GDM1 (cell line): Measurements from ENCODE around the gene CLIC3.
A peak's percentile ranks its signal among the peaks of the same experiment; 100 is the strongest.

Source experiments
- DNase-seq: peaks from one replicate; lab custom pipeline; 2025; lab: John Stamatoyannopoulos, UW

CLIC3 gene

DNA sequence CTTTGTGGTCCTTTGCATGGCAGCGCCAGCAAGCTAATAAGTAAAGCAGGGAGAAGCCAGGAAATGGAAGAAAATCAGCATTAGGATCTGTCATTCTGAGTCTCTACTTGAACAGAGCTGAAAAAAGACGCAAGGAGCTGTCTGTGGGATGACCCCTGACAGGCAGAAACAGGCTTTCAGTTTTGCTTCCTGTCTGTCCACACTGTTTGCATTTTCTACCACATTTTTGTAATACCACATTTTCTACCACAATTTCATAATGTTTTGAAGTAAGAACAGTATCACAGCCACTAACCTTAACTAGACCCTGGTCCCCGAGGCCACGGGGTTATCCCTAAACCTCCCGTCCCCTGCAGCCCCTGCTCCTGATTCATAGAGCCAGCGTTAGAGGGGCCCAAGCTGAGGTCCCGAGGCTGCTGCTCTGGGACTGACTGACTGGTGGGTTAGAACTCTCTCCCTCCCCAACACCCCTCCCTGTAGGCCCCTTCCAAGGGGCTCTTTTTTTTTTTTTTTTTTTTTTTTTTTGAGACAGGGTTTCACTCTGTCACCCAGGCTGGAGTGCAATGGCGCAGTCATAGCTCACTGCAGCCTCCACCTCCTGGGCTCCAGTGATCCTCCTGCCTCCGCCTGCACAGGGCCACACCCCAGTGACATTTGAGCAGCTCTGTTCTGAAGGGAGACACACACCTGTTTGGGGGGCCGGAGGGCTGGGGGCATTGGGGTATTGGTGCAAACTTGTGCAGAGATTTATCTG lies 4.0 kb upstream of the CLIC3 start:
- DNase-seq, result peak; percentile 26

- DNase-seq, result no peak
These were observed 1.5 kb upstream of the CLIC3 start for GRCh38 chr9:136997830-136998234.

DNA sequence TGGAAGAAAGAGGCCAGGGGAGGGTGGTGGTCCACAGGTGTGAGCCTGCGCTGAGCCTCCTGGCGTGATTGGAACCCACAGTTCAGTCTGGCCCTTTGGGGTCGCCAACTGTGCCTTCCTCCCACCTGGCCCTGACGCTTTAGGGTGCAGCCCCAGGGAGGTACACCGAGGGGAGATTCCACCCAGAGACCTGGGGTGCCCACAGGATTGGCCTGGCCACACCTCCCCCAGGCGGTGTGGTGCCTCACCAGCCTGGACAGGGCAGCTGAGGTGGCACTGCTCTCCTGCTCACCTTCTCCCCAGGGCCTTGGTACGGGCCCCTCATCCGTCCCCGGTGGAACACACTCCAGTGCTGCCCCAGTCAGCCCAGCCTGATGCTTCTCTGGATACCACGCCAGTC lies 1.0 kb upstream of the CLIC3 start:
- no peak for DNase-seq

DNA sequence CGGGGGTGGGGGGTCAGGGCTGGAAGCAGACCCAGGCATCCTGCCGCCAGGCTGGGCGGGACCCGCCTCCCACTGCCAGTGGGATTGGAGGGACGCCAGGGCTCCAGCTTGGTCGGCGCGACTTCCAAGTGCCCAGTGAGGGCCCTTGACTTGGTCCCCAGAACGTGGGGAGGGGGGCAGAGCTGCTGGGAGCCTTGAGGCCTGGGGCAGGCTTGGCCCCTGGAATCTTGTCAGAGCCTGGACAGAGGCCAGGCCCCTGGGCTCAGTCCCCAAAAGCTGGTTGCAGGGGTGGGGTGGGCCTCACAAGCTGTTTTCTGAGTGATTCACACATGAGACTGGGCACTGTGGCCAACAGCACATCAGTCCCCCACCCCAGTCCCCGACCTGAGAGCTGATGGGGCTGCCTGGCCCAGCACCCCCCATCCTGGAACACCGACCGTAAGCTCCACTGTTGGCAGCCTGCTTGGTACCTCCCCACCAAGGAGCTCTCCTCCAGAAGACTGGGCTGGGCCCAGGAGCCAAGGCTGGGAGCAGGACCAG lies 526 bp downstream of the CLIC3 start:
- no peak for DNase-seq

GRCh38 chr9:136995362-136995761 lies 1.0 kb downstream of the CLIC3 start:
- DNase-seq, result no peak

DNA sequence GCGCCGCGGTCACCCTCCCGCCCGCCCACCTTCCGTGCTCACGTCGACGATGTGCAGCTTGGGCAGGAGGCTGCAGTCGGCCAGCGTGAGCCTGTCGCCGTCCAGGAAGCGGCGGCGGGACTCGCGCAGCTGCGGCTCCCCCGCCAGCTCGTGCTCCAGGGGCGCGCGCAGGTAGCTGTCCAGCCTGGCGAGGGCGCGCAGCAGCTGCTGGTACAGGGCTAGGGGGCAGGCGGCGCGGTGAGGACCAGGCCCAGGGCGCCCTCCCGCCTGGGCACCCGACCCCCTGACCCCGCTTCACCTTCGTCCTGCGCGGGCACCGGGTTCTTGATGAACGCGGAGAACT lies 1.5 kb downstream of the CLIC3 start:
- DNase-seq, result no peak

DNA sequence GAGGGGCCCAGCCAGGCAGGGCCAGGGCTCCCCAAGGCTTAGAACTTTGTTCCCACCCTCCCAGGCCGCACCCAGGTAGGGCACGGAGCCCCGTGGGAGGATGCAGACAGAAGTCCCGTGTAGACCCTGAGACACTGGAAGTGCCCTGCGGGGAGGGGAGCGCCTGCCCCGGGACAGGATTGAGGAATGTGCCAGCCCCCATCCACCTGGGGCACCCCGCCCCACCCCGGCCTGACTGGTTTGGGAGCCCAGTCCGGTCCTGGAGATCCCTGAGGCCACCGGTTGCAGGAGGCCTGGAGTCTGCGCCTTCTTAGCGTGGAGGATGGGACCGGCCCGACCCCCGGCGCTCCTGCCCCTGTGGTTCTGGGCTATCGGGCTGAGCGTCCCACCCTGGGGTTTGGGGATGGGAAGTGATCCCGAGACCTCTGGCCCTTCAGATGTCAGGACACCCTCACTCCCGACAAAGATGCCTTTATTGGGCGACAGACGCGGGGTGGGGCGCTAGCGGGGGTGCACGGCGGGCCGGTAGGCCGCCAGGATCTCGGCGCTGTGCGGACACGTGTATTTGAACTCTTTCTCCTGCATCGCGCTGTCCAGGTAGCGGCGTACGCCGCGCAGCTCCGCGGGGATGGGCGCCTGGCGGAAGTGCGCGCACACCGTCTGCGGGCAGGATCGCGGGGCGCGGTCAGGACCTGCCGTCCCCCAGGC lies 2.0 kb downstream of the CLIC3 start:
- no peak for DNase-seq

DNA sequence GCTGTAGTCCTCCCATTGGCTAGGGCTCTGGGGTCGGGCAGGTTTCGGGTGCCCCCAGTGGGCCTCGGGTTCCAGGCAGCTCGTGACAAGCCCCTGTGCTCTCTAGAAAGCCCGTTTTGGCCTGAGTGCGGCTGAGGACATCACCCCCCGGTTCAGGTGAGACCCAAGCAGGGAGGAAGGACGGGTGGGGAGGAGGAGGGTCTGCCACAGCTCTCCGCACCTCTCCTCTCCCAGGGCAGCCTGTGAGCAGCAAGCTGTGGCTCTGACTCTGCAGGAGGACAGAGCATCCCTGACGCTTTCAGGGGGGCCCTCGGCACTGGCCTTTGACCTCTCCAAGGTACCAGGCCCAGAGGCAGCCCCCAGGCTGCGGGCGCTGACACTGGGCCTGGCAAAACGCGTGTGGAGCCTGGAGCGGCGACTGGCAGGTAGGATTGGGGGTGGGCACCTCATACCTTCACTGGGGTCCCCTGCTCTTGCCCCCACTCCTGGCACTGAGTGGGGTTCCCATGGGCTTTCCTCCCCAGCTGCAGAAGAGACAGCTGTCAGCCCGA lies 3.5 kb downstream of the CLIC3 start:
- no peak for DNase-seq

- DNase-seq, result peak; percentile 82
These were observed 4.2 kb downstream of the CLIC3 start, which contains the start of gene PAXX for GRCh38 chr9:136991993-136992818. Gene PAXX (plus strand): TSS chr9:136992422. CDS start chr9:136992444, 22 bp downstream.

DNA sequence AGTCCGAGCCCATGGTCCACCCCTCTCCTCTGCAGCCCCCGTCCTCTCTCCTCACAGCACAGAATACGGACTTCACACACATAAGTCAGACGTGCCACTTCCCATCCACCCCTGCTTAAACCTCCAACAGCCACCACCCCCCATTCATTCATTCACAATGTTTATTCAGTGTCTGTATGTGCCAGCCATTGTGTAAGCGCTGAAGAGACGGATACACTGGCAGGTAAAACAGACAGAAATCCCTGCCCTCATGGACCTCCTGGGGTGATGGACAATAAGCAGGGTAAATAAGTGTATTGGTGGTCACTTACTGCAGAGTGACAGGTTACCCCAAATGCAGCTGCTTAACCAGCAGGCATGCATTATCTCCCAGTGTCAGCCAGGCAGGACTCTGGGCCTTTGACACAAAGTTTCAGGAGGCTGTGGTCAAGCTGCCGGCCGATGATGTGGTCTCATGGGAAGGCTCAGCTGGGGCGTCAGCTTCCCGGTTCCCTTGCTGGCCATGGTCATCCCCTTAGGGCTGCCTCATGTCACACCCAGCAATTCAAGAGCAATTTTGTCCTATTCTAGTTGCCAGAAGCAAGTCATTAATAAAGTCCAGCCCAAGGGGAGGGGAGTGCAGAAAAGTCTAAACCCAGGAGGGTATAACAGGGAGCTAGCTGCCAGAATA lies 6.0 kb downstream of the CLIC3 start:
- no peak for DNase-seq

- DNase-seq, result no peak
These were observed 7.5 kb downstream of the CLIC3 start for GRCh38 chr9:136988872-136989271.

- DNase-seq, result no peak
These were observed 10.5 kb downstream of the CLIC3 start for GRCh38 chr9:136985853-136986252.

GRCh38 chr9:136985027-136985602 lies 11.3 kb downstream of the CLIC3 start:
- no peak for DNase-seq

- no peak for DNase-seq
These were observed 11.8 kb downstream of the CLIC3 start for GRCh38 chr9:136984464-136985026.

DNA sequence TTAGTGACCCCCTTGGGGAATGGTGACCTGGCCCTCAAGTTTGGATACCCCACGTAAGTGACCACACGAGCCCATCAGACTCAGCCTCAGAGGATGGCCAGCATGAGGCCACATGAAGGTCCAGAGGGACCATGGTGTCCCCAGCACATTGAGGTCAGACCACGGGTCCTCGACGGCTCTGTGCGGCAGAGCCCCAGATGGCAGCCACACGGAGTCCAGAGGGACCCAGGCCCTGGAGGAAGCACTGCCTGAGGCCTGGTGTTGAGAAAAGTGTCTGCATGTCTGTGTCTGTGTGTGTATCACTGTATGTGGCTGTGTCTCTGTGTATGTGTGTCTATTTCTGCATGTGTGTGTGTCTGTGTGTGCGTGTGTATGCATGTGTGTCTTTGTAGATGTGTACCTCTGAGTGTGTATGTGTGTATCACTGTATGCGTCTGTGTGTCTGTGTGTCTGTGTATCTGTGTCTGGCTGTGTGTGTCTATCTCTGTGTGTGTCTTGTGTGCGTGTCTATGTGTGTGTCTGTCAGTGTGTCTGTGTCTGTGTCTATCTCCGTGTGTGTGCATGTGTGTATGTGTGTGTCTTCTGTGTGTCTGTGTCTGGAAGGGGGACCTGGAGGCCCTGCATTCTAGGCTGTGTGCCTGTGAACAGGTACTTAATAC lies 12.6 kb downstream of the CLIC3 start:
- no peak for DNase-seq

DNA sequence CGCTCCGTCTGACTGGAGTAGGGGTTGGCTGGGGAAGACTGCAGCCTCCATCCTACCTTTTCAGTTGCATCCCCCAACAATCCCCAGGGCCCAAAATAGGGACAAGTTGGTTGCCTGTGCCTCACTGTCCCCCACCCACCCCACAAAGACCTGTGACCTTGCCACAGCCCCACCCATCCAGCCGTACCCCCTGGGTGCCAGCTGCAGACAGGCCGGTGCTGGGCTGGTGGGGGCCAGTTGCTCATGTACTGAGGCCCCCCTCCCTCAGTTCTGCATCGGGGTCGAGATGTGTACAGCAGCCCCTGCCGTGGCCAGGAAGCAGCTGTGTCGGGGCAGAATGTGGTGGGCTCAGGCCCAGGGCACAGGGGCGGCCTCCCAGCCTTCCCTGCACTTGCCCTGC lies 13.2 kb downstream of the CLIC3 start:
- DNase-seq, result no peak

- DNase-seq, result no peak
These were observed 13.9 kb downstream of the CLIC3 start, which contains the start of gene LCNL1 for GRCh38 chr9:136982232-136983051. Gene LCNL1 (plus strand): TSS chr9:136982993. CDS start chr9:136983587, 594 bp downstream.

DNA sequence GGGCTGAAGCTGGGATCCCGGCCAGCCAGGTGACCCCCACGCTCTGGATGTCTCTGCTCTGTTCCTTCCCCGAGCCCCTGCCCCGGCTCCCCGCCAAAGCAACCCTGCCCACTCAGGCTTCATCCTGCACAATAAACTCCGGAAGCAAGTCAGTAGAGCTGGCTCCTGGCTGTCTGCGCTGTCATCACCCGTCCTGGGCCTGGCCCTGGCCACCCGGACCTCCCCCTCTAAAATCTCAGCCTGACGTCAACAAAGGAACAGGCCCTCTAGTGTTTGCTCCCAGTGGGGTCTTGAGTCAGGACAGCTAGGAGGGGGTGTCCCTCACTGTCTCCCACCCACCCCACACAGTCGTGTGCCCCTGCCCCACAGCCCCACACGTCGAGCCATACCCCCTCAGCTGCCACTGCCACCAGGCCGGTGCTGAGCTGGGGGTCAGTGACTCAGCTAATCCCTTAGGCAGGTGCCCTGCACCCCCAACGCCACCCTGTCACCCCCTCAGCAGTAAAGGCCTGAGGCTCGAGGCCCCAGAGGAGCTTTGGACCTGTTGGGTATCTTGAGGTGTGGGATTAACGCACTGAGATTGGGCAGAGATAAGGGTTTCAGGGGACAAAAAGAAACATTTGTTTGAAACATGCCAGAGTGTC lies 14.7 kb downstream of the CLIC3 start:
- no peak for DNase-seq
